HepG2 (cell line): Measurements from ENCODE around the gene PLEKHB2.

Experiments used
- ARID4A ChIP-seq: sonication (generic); formaldehyde crosslinking; IDR thresholded peaks from 2 replicates; pipeline ENCODE4 v1.5.0; 2020; ENCODE audit warnings: mild to moderate bottlenecking, missing genetic modification reagents, borderline replicate concordance
- CEBPZ ChIP-seq: IDR thresholded peaks from 2 replicates; pipeline ENCODE4 v1.6.1; 2012; ENCODE audit warnings: low read length, improper control_type of control experiment
- CTCF ChIP-seq: sonication (generic); formaldehyde crosslinking; IDR thresholded peaks from 2 replicates; pipeline ENCODE4 v1.5.0; 2020; ENCODE audit warnings: mild to moderate bottlenecking, missing genetic modification reagents, moderate library complexity
- EED ChIP-seq: sonication (generic); formaldehyde crosslinking; IDR thresholded peaks from 2 replicates; pipeline ENCODE4 v1.5.0; 2020; ENCODE audit warnings: mild to moderate bottlenecking, missing genetic modification reagents
- NCOR1 ChIP-seq: fragments of 200-600 bp; sonication (generic); IDR thresholded peaks from 2 replicates; pipeline ENCODE4 v1.7.0; 2017; ENCODE audit warnings: antibody characterized with exemption, low read length, borderline replicate concordance
- NR2C2 ChIP-seq: sonication (generic); formaldehyde crosslinking; IDR thresholded peaks from 2 replicates; pipeline ENCODE4 v1.4.0; 2020; ENCODE audit warnings: missing genetic modification reagents, mild to moderate bottlenecking, moderate library complexity, borderline replicate concordance
- PRDM10 ChIP-seq: sonication (generic); formaldehyde crosslinking; IDR thresholded peaks from 2 replicates; pipeline ENCODE4 v1.4.0; 2020; ENCODE audit warnings: low read depth, missing genetic modification reagents
- SRSF1 ChIP-seq: fragments of 200-400 bp; formaldehyde crosslinking; optimal IDR thresholded peaks from 2 replicates; pipeline ENCODE3; 2017; ENCODE audit warnings: mild to moderate bottlenecking, low read depth, low read length, moderate library complexity
- ZNF331 ChIP-seq: sonication (generic); formaldehyde crosslinking; IDR thresholded peaks from 2 replicates; pipeline ENCODE4 v1.4.0; 2020; ENCODE audit warnings: missing genetic modification reagents
- ZNF639 ChIP-seq: conservative IDR thresholded peaks from 2 replicates; pipeline ENCODE4 v1.6.1; 2018; ENCODE audit warnings: missing genetic modification reagents

- TF ChIP-seq EED (CRISPR knock-in tag) (no peak), CTCF (CRISPR knock-in tag) (no peak), NR2C2 (CRISPR knock-in tag) (no peak), CEBPZ (no peak), ARID4A (CRISPR knock-in tag) (no peak), NCOR1 (no peak), ZNF639 (CRISPR knock-in tag) (no peak), PRDM10 (CRISPR knock-in tag) (no peak), ZNF331 (CRISPR knock-in tag) (no peak), SRSF1 (no peak)
These were observed 18.1 kb downstream of the PLEKHB2 start for GRCh38 chr2:131123192-131123591.
